Measurements from ENCODE around the gene NAT8L. TPM values are rescaled to one million over a fixed set of nuclear protein-coding genes. Genes with fewer than 3 reads are reported as not detected.

Gene NAT8L
- total RNA-seq, 1 experiment from 2014 or later = 13.9 TPM

DNA sequence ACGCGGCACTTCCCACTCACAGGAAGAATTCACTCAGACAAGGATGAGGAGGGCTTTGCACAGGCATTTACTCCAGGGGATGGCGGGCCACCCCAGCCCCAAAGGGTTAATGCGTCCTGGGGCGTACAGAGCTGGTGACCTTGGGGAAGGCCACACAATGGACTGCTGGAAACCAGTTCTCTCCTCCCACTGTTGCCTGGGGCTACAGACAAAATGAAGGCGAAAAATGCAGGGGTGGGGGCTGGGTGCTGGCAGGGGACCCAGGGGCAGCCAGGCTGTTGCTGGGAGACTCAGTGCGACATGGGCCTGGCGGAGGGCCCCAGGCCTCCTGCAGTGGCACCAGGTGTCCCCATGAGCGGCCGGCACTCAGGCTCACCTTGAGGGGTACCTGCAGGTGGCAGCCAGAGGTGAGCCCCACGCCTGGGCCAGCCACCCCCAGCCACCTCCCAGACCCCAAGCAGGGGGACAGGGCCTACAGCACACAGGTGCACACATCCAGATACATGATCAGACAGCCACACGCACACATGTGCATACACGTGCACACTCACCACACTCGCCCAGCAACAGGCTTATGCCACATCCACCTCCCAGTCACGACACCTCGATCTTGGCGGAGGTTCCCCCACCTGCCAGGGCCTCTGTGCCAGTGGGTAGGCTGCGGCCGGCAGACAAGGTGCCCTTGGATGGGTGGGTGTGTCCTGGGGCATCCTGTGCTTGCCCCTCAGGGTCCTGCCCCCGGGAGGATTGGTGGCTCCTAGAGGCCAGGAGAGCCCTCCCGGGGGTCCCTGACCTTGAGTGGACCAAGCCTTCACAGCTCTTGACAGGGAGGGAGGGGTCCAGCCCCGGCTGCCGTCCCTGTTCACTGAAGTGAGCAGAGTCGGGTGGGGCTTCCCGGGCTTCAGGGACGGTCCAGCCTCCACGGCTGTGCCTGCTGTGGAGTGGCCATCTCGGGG, 13.1 kb downstream of the NAT8L start:
- no peak overlapping the region for H3K56ac ChIP-seq (ENCODE audit: insufficient read length, low read depth, low read length)
- no peaks in the 10 kb centered on the region for H3K9me3 ChIP-seq (ENCODE audit: control insufficient read depth, low read depth, low read length)
- H3K27ac Mint-ChIP-seq = no peak overlapping the region
- H3K9ac ChIP-seq (ENCODE audit: extremely low read depth, insufficient read length, low read length) = no peak overlapping the region
- no peak overlapping the region for H2BK5ac ChIP-seq (ENCODE audit: insufficient read length, low read length)
- no peak for DNase-seq
- H3K36me3 Mint-ChIP-seq (ENCODE audit: insufficient read depth in 1 of 3, low read depth in 3 of 3) = no peaks in the 10 kb centered on the region
- H2BK15ac ChIP-seq (ENCODE audit: low read depth, low read length) = no peak overlapping the region
- H2BK20ac ChIP-seq (ENCODE audit: low read depth, low read length, poor library complexity, severe bottlenecking) = no peak overlapping the region
- H3K18ac ChIP-seq (ENCODE audit: insufficient read length, low read depth, low read length) = no peak overlapping the region
- H3T11ph ChIP-seq (ENCODE audit: low read length) = no peak overlapping the region
- no peak overlapping the region for H3K4me3 Mint-ChIP-seq
- H3K9me3 Mint-ChIP-seq = no peaks in the 10 kb centered on the region; a peak in 2 of 5 replicates
- H2BK12ac ChIP-seq (ENCODE audit: insufficient read length, low read depth, low read length) = no peak overlapping the region
- H2AK5ac ChIP-seq (ENCODE audit: insufficient read length, low read length) = no peak overlapping the region
- peaks cover 12 to 26% of the 10 kb centered on the region in 2 experiments for H3K4me1 Mint-ChIP-seq
- no peak overlapping the region for H4K5ac ChIP-seq (ENCODE audit: insufficient read length, low read depth, low read length)
- no CpG with 5 or more reads among the region's 28 CpGs for WGBS (ENCODE audit: extremely low coverage, insufficient read length, low lambda C conversion rate)
- H3K4me2 ChIP-seq (ENCODE audit: insufficient read depth, insufficient read length, low read length) = no peak overlapping the region
- H3K79me2 ChIP-seq (ENCODE audit: insufficient read depth, low read length) = no peaks in the 10 kb centered on the region
- no peaks in the 10 kb centered on the region for H3K23me2 ChIP-seq (ENCODE audit: insufficient read length, low read depth, low read length, poor library complexity, severe bottlenecking)
- no peaks in the 10 kb centered on the region; the same call in 1 of the 2 replicates for H3K27me3 Mint-ChIP-seq (ENCODE audit: low read depth)
- H3K27ac ChIP-seq (ENCODE audit: insufficient read length, low read depth, low read length) = no peak overlapping the region
- no peak overlapping the region for H3K23ac ChIP-seq (ENCODE audit: insufficient read length, low read depth, low read length)
- no peaks in the 10 kb centered on the region for H4K20me1 ChIP-seq (ENCODE audit: control insufficient read depth, insufficient read depth, insufficient read length)
- H3K4ac ChIP-seq (ENCODE audit: low read depth, low read length) = no peak overlapping the region
- TF ChIP-seq, protein P1, sequence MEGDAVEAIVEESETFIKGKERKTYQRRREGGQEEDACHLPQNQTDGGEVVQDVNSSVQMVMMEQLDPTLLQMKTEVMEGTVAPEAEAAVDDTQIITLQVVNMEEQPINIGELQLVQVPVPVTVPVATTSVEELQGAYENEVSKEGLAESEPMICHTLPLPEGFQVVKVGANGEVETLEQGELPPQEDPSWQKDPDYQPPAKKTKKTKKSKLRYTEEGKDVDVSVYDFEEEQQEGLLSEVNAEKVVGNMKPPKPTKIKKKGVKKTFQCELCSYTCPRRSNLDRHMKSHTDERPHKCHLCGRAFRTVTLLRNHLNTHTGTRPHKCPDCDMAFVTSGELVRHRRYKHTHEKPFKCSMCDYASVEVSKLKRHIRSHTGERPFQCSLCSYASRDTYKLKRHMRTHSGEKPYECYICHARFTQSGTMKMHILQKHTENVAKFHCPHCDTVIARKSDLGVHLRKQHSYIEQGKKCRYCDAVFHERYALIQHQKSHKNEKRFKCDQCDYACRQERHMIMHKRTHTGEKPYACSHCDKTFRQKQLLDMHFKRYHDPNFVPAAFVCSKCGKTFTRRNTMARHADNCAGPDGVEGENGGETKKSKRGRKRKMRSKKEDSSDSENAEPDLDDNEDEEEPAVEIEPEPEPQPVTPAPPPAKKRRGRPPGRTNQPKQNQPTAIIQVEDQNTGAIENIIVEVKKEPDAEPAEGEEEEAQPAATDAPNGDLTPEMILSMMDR (conservative IDR thresholded peaks at IDR 0.05) = no peak
- no peak overlapping the region for H2BK120ac ChIP-seq (ENCODE audit: low read depth, low read length, poor library complexity, severe bottlenecking)
- no peak overlapping the region for H2AFZ ChIP-seq (ENCODE audit: low read length)
- no peak overlapping the region for H4K91ac ChIP-seq (ENCODE audit: insufficient read length, low read depth, low read length)
- no peaks in the 10 kb centered on the region for H3K27me3 ChIP-seq (ENCODE audit: insufficient read depth, low read length)
- no peak overlapping the region for H4K8ac ChIP-seq (replicated peaks; ENCODE audit: insufficient read length, low read depth, low read length)
- H3K14ac ChIP-seq (ENCODE audit: insufficient read depth, low read length) = peak overlapping the region; percentile 6; the same call in 1 of the 2 replicates
- no peaks in the 10 kb centered on the region; the same call in 1 of the 2 replicates for H3K4me1 ChIP-seq (ENCODE audit: insufficient read depth, low read length)
- H3K79me1 ChIP-seq (ENCODE audit: insufficient read depth, low read depth, low read length, poor library complexity, severe bottlenecking) = no peaks in the 10 kb centered on the region

All from H9 (cell line).